Uterus (tissue), 4 donors: ENCODE results near the gene SBNO2. TPM values are rescaled to one million over a fixed set of nuclear protein-coding genes. Genes with fewer than 3 reads are reported as not detected.

Experiments
- DNase-seq, 2 donors: peaks; one replicate each; pipeline ENCODE4 v3.0.0-alpha.2; 2019 to 2020
- H3K27ac ChIP-seq, 2 donors: fragments of 200-600 bp; sonication (generic); 1 replicate in 1 of 2; 2 replicates in 1 of 2; pipeline ENCODE4 v1.5.1; 2016 to 2018
- H3K27me3 ChIP-seq, 2 donors: fragments of 200-600 bp; sonication (generic); one replicate each; pipeline ENCODE4 v1.5.1; 2018 to 2019; ENCODE audit warnings: control low read depth in 1 of 2
- H3K36me3 ChIP-seq, 2 donors: fragments of 200-600 bp; sonication (generic); one replicate each; pipeline ENCODE4 v1.5.1; 2019; ENCODE audit warnings: control low read depth in 1 of 2
- H3K4me1 ChIP-seq, 2 donors: fragments of 200-600 bp; sonication (generic); one replicate each; pipeline ENCODE4 v1.5.1; 2018 to 2019; ENCODE audit warnings: control low read depth in 1 of 2
- H3K4me3 ChIP-seq, 2 donors: fragments of 200-600 bp; sonication (generic); 1 replicate in 1 of 2; 2 replicates in 1 of 2; pipeline ENCODE4 v1.5.1; 2018 to 2019; ENCODE audit warnings: mild to moderate bottlenecking in 1 of 2
- H3K9me3 ChIP-seq, 2 donors: fragments of 200-600 bp; sonication (generic); one replicate each; pipeline ENCODE4 v1.5.1; 2019; ENCODE audit warnings: control low read depth in 1 of 2
- CTCF ChIP-seq, 4 experiments: fragments of 200-600 bp in 2 of 4; fragments of 450-650 bp in 2 of 4; sonication (generic) in 2 of 4; IDR thresholded peaks; one replicate each; pipeline ENCODE4 v1.5.1; 2016 to 2019; ENCODE audit warnings: antibody characterized with exemption in 4 of 4, mild to moderate bottlenecking in 2 of 4, moderate library complexity in 1 of 4
- POLR2A ChIP-seq, 2 donors: fragments of 450-650 bp; IDR thresholded peaks; one replicate each; pipeline ENCODE4 v1.6.1; 2016; ENCODE audit warnings: antibody characterized with exemption in 2 of 2, mild to moderate bottlenecking in 1 of 2, moderate library complexity in 1 of 2
- intact Hi-C: fragments of 100-400 bp; cut with DNase I; formaldehyde crosslinking; loops from one replicate; pipeline ENCODE4 v1.15.1; 2023; ENCODE audit warnings: low total_unique reads
- total RNA-seq, 4 donors: library from RNA; depleted of rRNA in 3 of 4; stranded (reverse); fragments of >200 nt in 3 of 4; gene quantifications; one replicate each; pipeline versions ENCODE4 v1.1.0 to v1.2.4, GENCODE V29; 2014 to 2023
- donor health status: DM: yes; HTN: yes; CAD: no.

The SBNO2 gene
- total RNA-seq, 4 donors from 2014 or later: 4.4 to 107 (median 10.7) TPM

- Histone ChIP-seq H3K36me3 (no peaks in the 10 kb centered on the region), H3K9me3 (no peaks in the 10 kb centered on the region), H3K27me3 (peaks cover 21 to 50% of the 10 kb centered on the region in 2 donors), H3K27ac (no peak overlapping the region), H3K4me3 (no peak overlapping the region), H3K4me1 (peaks cover 0 to 21% of the 10 kb centered on the region in 2 donors)
- TF ChIP-seq CTCF (IDR thresholded peaks at IDR 0.05) (no peak), POLR2A (IDR thresholded peaks at IDR 0.05) (no peak)
- no peak for DNase-seq
- intact Hi-C loops: no loop called here
These were observed 105.8 kb downstream of the SBNO2 start for GRCh38 chr19:1068009-1069001.

- Histone ChIP-seq H3K9me3 (no peaks in the 10 kb centered on the region), H3K27ac (no peak overlapping the region), H3K4me1 (peaks cover 0 to 21% of the 10 kb centered on the region in 2 donors), H3K36me3 (no peaks in the 10 kb centered on the region), H3K4me3 (no peak overlapping the region), H3K27me3 (peaks cover 21 to 50% of the 10 kb centered on the region in 2 donors)
- DNase-seq: no peak
- intact Hi-C loops: no loop called here
- no peak for TF ChIP-seq CTCF (IDR thresholded peaks at IDR 0.05)
- TF ChIP-seq POLR2A (IDR thresholded peaks at IDR 0.05): no peak
These were observed 106.6 kb downstream of the SBNO2 start for GRCh38 chr19:1067341-1067957.

GRCh38 chr19:1066748-1067340 is 107.2 kb downstream of the SBNO2 start, which contains the start of gene ARHGAP45:
TSS of gene ARHGAP45 (plus strand) at chr19:1067167. CDS start at chr19:1067406, 239 bp downstream.
- Histone ChIP-seq H3K27me3 (peaks cover 21 to 50% of the 10 kb centered on the region in 2 donors), H3K27ac (no peak within 1 kb of the TSS), H3K4me1 (peaks cover 0 to 21% of the 10 kb centered on the region in 2 donors), H3K9me3 (no peaks in the 10 kb centered on the region), H3K36me3 (no peaks in the 10 kb centered on the region), H3K4me3 (no peak within 1 kb of the TSS)
- TF ChIP-seq POLR2A (IDR thresholded peaks at IDR 0.05): no peak
- TF ChIP-seq CTCF (IDR thresholded peaks at IDR 0.05): no peak
- no peak for DNase-seq
- intact Hi-C loops: no loop called here

GRCh38 chr19:1066251-1066747 is 107.8 kb downstream of the SBNO2 start:
- Histone ChIP-seq H3K4me3 (no peak overlapping the region), H3K9me3 (no peaks in the 10 kb centered on the region), H3K36me3 (no peaks in the 10 kb centered on the region), H3K27ac (no peak overlapping the region), H3K27me3 (peaks cover 21 to 50% of the 10 kb centered on the region in 2 donors), H3K4me1 (peaks cover 0 to 18% of the 10 kb centered on the region in 2 donors)
- intact Hi-C loops: no loop called here
- no peak for DNase-seq
- TF ChIP-seq POLR2A (IDR thresholded peaks at IDR 0.05) (no peak), CTCF (IDR thresholded peaks at IDR 0.05) (no peak)
